ENCODE results near the gene TPX2. TPM values are rescaled to one million over a fixed set of nuclear protein-coding genes. Genes with fewer than 3 reads are reported as not detected.

Gene TPX2
- total RNA-seq, 1 experiment from 2014 or later, result 248 TPM

- CTCF ChIA-PET, result interaction anchor here (0.7 to 1.1 kb wide), 2 partner anchors 69 to 163 kb away, joined by 4 to 5 read pairs; no protein-coding TSS in a partner anchor
- no peak for ATAC-seq
- POLR2A ChIA-PET, result no interaction called here
These were observed 7.8 kb upstream of the TPX2 start for GRCh38 chr20:31731321-31731717.

GRCh38 chr20:31739550-31739977, 474 bp downstream of the TPX2 start:
- H3K27ac ChIP-seq (ENCODE audit: low read length), result peak overlapping the region; percentile 99
- POLR2A ChIA-PET, result interaction anchor here (1.3 to 1.4 kb wide), 2 partner anchors 13 to 17 kb away, joined by 5 to 6 read pairs; partner anchors contain the start of gene BCL2L1
- ATAC-seq, result peak; percentile 0; the same call in 1 of the 2 replicates
- no peak for TF ChIP-seq REST (IDR thresholded peaks at IDR 0.05; ENCODE audit: insufficient read depth in 1 of 2, low read depth in 2 of 2, low read length in 1 of 2)
- TF ChIP-seq TCF7L2 (IDR thresholded peaks at IDR 0.05; ENCODE audit: low read depth, low read length), result no peak
- no peak for TF ChIP-seq POLR2AphosphoS5 (IDR thresholded peaks at IDR 0.05; ENCODE audit: low read depth, low read length)
- TF ChIP-seq CTCF (IDR thresholded peaks at IDR 0.05), result no peak
- TF ChIP-seq SIN3A (IDR thresholded peaks at IDR 0.05; ENCODE audit: borderline replicate concordance, insufficient read depth, low read depth, low read length), result no peak
- TSS peak; percentile 87 for BruUV-seq (replicated peaks)
- intact Hi-C loops (cut with micrococcal nuclease; ENCODE audit: unreplicated experiment), result no loop called here
- in situ Hi-C loops (cut with HindIII; ENCODE audit: low pct_unique_long_range_greater_than_20kb, low sequenced_read_pairs), result no loop called here
- peaks cover 9% of the 10 kb centered on the region for H3K36me3 ChIP-seq (ENCODE audit: control insufficient read depth, insufficient read depth, low read length)
- H3K9me3 ChIP-seq (ENCODE audit: control insufficient read depth, insufficient read depth, low read depth, low read length), result no peaks in the 10 kb centered on the region
- CTCF ChIA-PET, result interaction anchor here (0.6 to 1.6 kb wide), 3 partner anchors 15 to 21 kb away, joined by 3 to 7 read pairs (median 3); no protein-coding TSS in a partner anchor
- DNase-seq (ENCODE audit: low read depth, low spot score), result no peak
- H3K27me3 ChIP-seq (ENCODE audit: control insufficient read depth, insufficient read depth, low read length), result no peaks in the 10 kb centered on the region
- H3K4me1 ChIP-seq (ENCODE audit: control insufficient read depth, insufficient read depth, low read length), result peaks cover 24% of the 10 kb centered on the region
- peak overlapping the region; percentile 71 to 79 for H3K4me3 ChIP-seq (ENCODE audit: low read depth in 2 of 2, low read length in 2 of 2)

More at GRCh38 chr20:31731321-31731717, 7.8 kb upstream of the TPX2 start:
- Histone ChIP-seq H3K9me3 (ENCODE audit: control insufficient read depth, insufficient read depth, low read depth, low read length) (no peaks in the 10 kb centered on the region), H3K27me3 (ENCODE audit: control insufficient read depth, insufficient read depth, low read length) (no peaks in the 10 kb centered on the region), H3K4me3 (ENCODE audit: low read depth in 2 of 2, low read length in 2 of 2) (no peak overlapping the region), H3K27ac (ENCODE audit: low read length) (no peak overlapping the region), H3K36me3 (ENCODE audit: control insufficient read depth, insufficient read depth, low read length) (no peaks in the 10 kb centered on the region), H3K4me1 (ENCODE audit: control insufficient read depth, insufficient read depth, low read length) (no peaks in the 10 kb centered on the region)
- BruUV-seq (replicated peaks), result no TSS peak
- in situ Hi-C loops (cut with HindIII; ENCODE audit: low pct_unique_long_range_greater_than_20kb, low sequenced_read_pairs) (no loop called here), intact Hi-C loops (cut with micrococcal nuclease; ENCODE audit: unreplicated experiment) (no loop called here)
- no peak for TF ChIP-seq TCF7L2 (IDR thresholded peaks at IDR 0.05; ENCODE audit: low read depth, low read length)
- TF ChIP-seq CTCF (IDR thresholded peaks at IDR 0.05), result no peak
- no peak for TF ChIP-seq SIN3A (IDR thresholded peaks at IDR 0.05; ENCODE audit: borderline replicate concordance, insufficient read depth, low read depth, low read length)
- TF ChIP-seq POLR2AphosphoS5 (IDR thresholded peaks at IDR 0.05; ENCODE audit: low read depth, low read length), result no peak
- TF ChIP-seq REST (IDR thresholded peaks at IDR 0.05; ENCODE audit: insufficient read depth in 1 of 2, low read depth in 2 of 2, low read length in 1 of 2), result no peak
- no peak for DNase-seq (ENCODE audit: low read depth, low spot score)

Data from Panc1 (cell line).